Measurements from ENCODE around the gene GATAD2A.

The GATAD2A gene

GRCh38 chr19:19445911-19446361 is 40.5 kb downstream of the GATAD2A start:
- Histone ChIP-seq H3K4me2 (ENCODE audit: low read length, poor library complexity, severe bottlenecking) (no peak overlapping the region), H3K4ac (ENCODE audit: low read depth in 1 of 2, low read length in 2 of 2) (no peak overlapping the region), H3K14ac (ENCODE audit: low read length in 2 of 2) (no peak overlapping the region), H4K91ac (ENCODE audit: low read length) (no peak overlapping the region), H3K4me1 (ENCODE audit: control insufficient read depth, insufficient read depth, low read depth, low read length) (peaks cover 10% of the 10 kb centered on the region), H3K79me1 (replicated peaks; ENCODE audit: low read length, poor library complexity, severe bottlenecking) (peaks cover 32% of the 10 kb centered on the region), H3K23ac (ENCODE audit: low read length in 2 of 2) (no peak overlapping the region), H2BK12ac (ENCODE audit: low read length in 2 of 2) (no peak overlapping the region), H3K9me3 (ENCODE audit: control insufficient read depth, low read length) (no peaks in the 10 kb centered on the region), H2AK5ac (ENCODE audit: low read length, severe bottlenecking) (no peak overlapping the region), H2BK120ac (ENCODE audit: low read depth, low read length) (no peak overlapping the region), H3K9ac (ENCODE audit: low read length) (no peak overlapping the region), H2BK5ac (ENCODE audit: low read depth, low read length, poor library complexity, severe bottlenecking) (no peak overlapping the region), H3K4me3 (ENCODE audit: insufficient read depth in 1 of 2, low read depth in 1 of 2, low read length in 2 of 2) (no peak overlapping the region), H2AFZ (ENCODE audit: low read depth, low read length) (no peak overlapping the region), H3K36me3 (ENCODE audit: control insufficient read depth in 1 of 2, insufficient read depth in 2 of 2, low read depth in 1 of 2, low read length in 2 of 2) (peaks cover 7 to 18% of the 10 kb centered on the region in 2 experiments), H2BK15ac (ENCODE audit: low read depth, poor library complexity, severe bottlenecking) (no peak overlapping the region), H3K27me3 (ENCODE audit: control insufficient read depth in 1 of 2, insufficient read depth in 1 of 2, low read length in 2 of 2) (no peaks in the 10 kb centered on the region), H4K8ac (ENCODE audit: low read length) (no peak overlapping the region), H3K18ac (ENCODE audit: low read depth in 1 of 2, low read length in 2 of 2) (no peak overlapping the region), H3K27ac (ENCODE audit: low read length, poor library complexity, severe bottlenecking) (no peak overlapping the region)
- DNase-seq: no peak
- 96% methylated on average over 9 of the region's 9 CpGs for WGBS

GRCh38 chr19:19446655-19447437 is 41.4 kb downstream of the GATAD2A start:
- H3K27me3 ChIP-seq (ENCODE audit: control insufficient read depth in 1 of 2, insufficient read depth in 1 of 2, low read length in 2 of 2): no peaks in the 10 kb centered on the region
- H3K9ac ChIP-seq (ENCODE audit: low read length): peak overlapping the region; percentile 1
- H3K9me3 ChIP-seq (ENCODE audit: control insufficient read depth, low read length): no peaks in the 10 kb centered on the region
- H2AFZ ChIP-seq (ENCODE audit: low read depth, low read length): no peak overlapping the region
- peaks cover 7 to 18% of the 10 kb centered on the region in 2 experiments for H3K36me3 ChIP-seq (ENCODE audit: control insufficient read depth in 1 of 2, insufficient read depth in 2 of 2, low read depth in 1 of 2, low read length in 2 of 2)
- no peak overlapping the region for H3K14ac ChIP-seq (ENCODE audit: low read length in 2 of 2)
- H3K4me1 ChIP-seq (ENCODE audit: control insufficient read depth, insufficient read depth, low read depth, low read length): peaks cover 10% of the 10 kb centered on the region
- H2BK15ac ChIP-seq (ENCODE audit: low read depth, poor library complexity, severe bottlenecking): no peak overlapping the region
- H4K91ac ChIP-seq (ENCODE audit: low read length): no peak overlapping the region
- H2BK12ac ChIP-seq (ENCODE audit: low read length in 2 of 2): no peak overlapping the region
- H3K27ac ChIP-seq (ENCODE audit: low read length, poor library complexity, severe bottlenecking): no peak overlapping the region
- H2BK120ac ChIP-seq (ENCODE audit: low read depth, low read length): no peak overlapping the region
- H3K4me3 ChIP-seq (ENCODE audit: insufficient read depth in 1 of 2, low read depth in 1 of 2, low read length in 2 of 2): no peak overlapping the region
- peak overlapping the region in 1 of 2 experiments; percentile 42 for H3K18ac ChIP-seq (ENCODE audit: low read depth in 1 of 2, low read length in 2 of 2)
- no peak for DNase-seq
- H3K79me1 ChIP-seq (replicated peaks; ENCODE audit: low read length, poor library complexity, severe bottlenecking): peaks cover 29% of the 10 kb centered on the region
- WGBS: 84% methylated on average over 7 of the region's 9 CpGs
- H2BK5ac ChIP-seq (ENCODE audit: low read depth, low read length, poor library complexity, severe bottlenecking): no peak overlapping the region
- H2AK5ac ChIP-seq (ENCODE audit: low read length, severe bottlenecking): no peak overlapping the region
- H3K4ac ChIP-seq (ENCODE audit: low read depth in 1 of 2, low read length in 2 of 2): no peak overlapping the region
- H3K4me2 ChIP-seq (ENCODE audit: low read length, poor library complexity, severe bottlenecking): no peak overlapping the region
- H3K23ac ChIP-seq (ENCODE audit: low read length in 2 of 2): no peak overlapping the region
- H4K8ac ChIP-seq (ENCODE audit: low read length): no peak overlapping the region

- H3K4ac ChIP-seq (ENCODE audit: low read depth in 1 of 2, low read length in 2 of 2): no peak overlapping the region
- H4K8ac ChIP-seq (ENCODE audit: low read length): no peak overlapping the region
- H2AK5ac ChIP-seq (ENCODE audit: low read length, severe bottlenecking): no peak overlapping the region
- WGBS: 93% methylated on average over 15 of the region's 15 CpGs
- H3K4me1 ChIP-seq (ENCODE audit: control insufficient read depth, insufficient read depth, low read depth, low read length): peaks cover 12% of the 10 kb centered on the region
- H3K18ac ChIP-seq (ENCODE audit: low read depth in 1 of 2, low read length in 2 of 2): peak overlapping the region in 1 of 2 experiments; percentile 41
- no peak overlapping the region for H2BK120ac ChIP-seq (ENCODE audit: low read depth, low read length)
- H3K9me3 ChIP-seq (ENCODE audit: control insufficient read depth, low read length): no peaks in the 10 kb centered on the region
- H3K27ac ChIP-seq (ENCODE audit: low read length, poor library complexity, severe bottlenecking): no peak overlapping the region
- no peaks in the 10 kb centered on the region for H3K27me3 ChIP-seq (ENCODE audit: control insufficient read depth in 1 of 2, insufficient read depth in 1 of 2, low read length in 2 of 2)
- H2BK5ac ChIP-seq (ENCODE audit: low read depth, low read length, poor library complexity, severe bottlenecking): no peak overlapping the region
- H3K4me3 ChIP-seq (ENCODE audit: insufficient read depth in 1 of 2, low read depth in 1 of 2, low read length in 2 of 2): no peak overlapping the region
- H2BK12ac ChIP-seq (ENCODE audit: low read length in 2 of 2): no peak overlapping the region
- H3K4me2 ChIP-seq (ENCODE audit: low read length, poor library complexity, severe bottlenecking): no peak overlapping the region
- H3K9ac ChIP-seq (ENCODE audit: low read length): peak overlapping the region; percentile 1
- DNase-seq: no peak
- H2AFZ ChIP-seq (ENCODE audit: low read depth, low read length): no peak overlapping the region
- H3K14ac ChIP-seq (ENCODE audit: low read length in 2 of 2): peak overlapping the region in 1 of 2 experiments; percentile 57
- H4K91ac ChIP-seq (ENCODE audit: low read length): no peak overlapping the region
- H3K36me3 ChIP-seq (ENCODE audit: control insufficient read depth in 1 of 2, insufficient read depth in 2 of 2, low read depth in 1 of 2, low read length in 2 of 2): peaks cover 7 to 18% of the 10 kb centered on the region in 2 experiments
- no peak overlapping the region for H2BK15ac ChIP-seq (ENCODE audit: low read depth, poor library complexity, severe bottlenecking)
- peaks cover 27% of the 10 kb centered on the region for H3K79me1 ChIP-seq (replicated peaks; ENCODE audit: low read length, poor library complexity, severe bottlenecking)
- H3K23ac ChIP-seq (ENCODE audit: low read length in 2 of 2): no peak overlapping the region
Measured at GRCh38 chr19:19447536-19448237, 42.2 kb downstream of the GATAD2A start.

GRCh38 chr19:19448238-19448544 is 42.7 kb downstream of the GATAD2A start:
- Histone ChIP-seq H3K27ac (ENCODE audit: low read length, poor library complexity, severe bottlenecking) (no peak overlapping the region), H3K4me2 (ENCODE audit: low read length, poor library complexity, severe bottlenecking) (no peak overlapping the region), H3K36me3 (ENCODE audit: control insufficient read depth in 1 of 2, insufficient read depth in 2 of 2, low read depth in 1 of 2, low read length in 2 of 2) (peaks cover 7 to 18% of the 10 kb centered on the region in 2 experiments), H3K4me1 (ENCODE audit: control insufficient read depth, insufficient read depth, low read depth, low read length) (peaks cover 12% of the 10 kb centered on the region), H3K23ac (ENCODE audit: low read length in 2 of 2) (no peak overlapping the region), H3K27me3 (ENCODE audit: control insufficient read depth in 1 of 2, insufficient read depth in 1 of 2, low read length in 2 of 2) (no peaks in the 10 kb centered on the region), H3K4ac (ENCODE audit: low read depth in 1 of 2, low read length in 2 of 2) (no peak overlapping the region), H2BK15ac (ENCODE audit: low read depth, poor library complexity, severe bottlenecking) (no peak overlapping the region), H3K9ac (ENCODE audit: low read length) (no peak overlapping the region), H4K91ac (ENCODE audit: low read length) (no peak overlapping the region), H3K14ac (ENCODE audit: low read length in 2 of 2) (no peak overlapping the region), H4K8ac (ENCODE audit: low read length) (no peak overlapping the region), H3K9me3 (ENCODE audit: control insufficient read depth, low read length) (no peaks in the 10 kb centered on the region), H2BK5ac (ENCODE audit: low read depth, low read length, poor library complexity, severe bottlenecking) (no peak overlapping the region), H2AK5ac (ENCODE audit: low read length, severe bottlenecking) (no peak overlapping the region), H3K79me1 (replicated peaks; ENCODE audit: low read length, poor library complexity, severe bottlenecking) (peaks cover 27% of the 10 kb centered on the region), H2BK12ac (ENCODE audit: low read length in 2 of 2) (no peak overlapping the region), H2BK120ac (ENCODE audit: low read depth, low read length) (no peak overlapping the region), H3K4me3 (ENCODE audit: insufficient read depth in 1 of 2, low read depth in 1 of 2, low read length in 2 of 2) (no peak overlapping the region), H3K18ac (ENCODE audit: low read depth in 1 of 2, low read length in 2 of 2) (no peak overlapping the region), H2AFZ (ENCODE audit: low read depth, low read length) (no peak overlapping the region)
- 94% methylated on average over 8 of the region's 8 CpGs for WGBS
- DNase-seq: no peak

All from mesenchymal stem cell (in vitro differentiated cells and primary cell).